ENCODE results near the gene COPB1.

The COPB1 gene

GRCh38 chr11:14424096-14424495 is 75.5 kb downstream of the COPB1 start:
- DNase-seq, result no peak

- no peak for DNase-seq
Measured at GRCh38 chr11:14423633-14424032, 76.0 kb downstream of the COPB1 start.

GRCh38 chr11:14422814-14423182 is 76.8 kb downstream of the COPB1 start:
- no peak for DNase-seq

- DNase-seq, result no peak
Measured at GRCh38 chr11:14422052-14422813, 77.4 kb downstream of the COPB1 start.

GRCh38 chr11:14420223-14420622 is 79.4 kb downstream of the COPB1 start:
- DNase-seq, result no peak

GRCh38 chr11:14418801-14419417 is 80.7 kb downstream of the COPB1 start:
- DNase-seq, result no peak

- no peak for DNase-seq
Measured at GRCh38 chr11:14417617-14418374, 81.8 kb downstream of the COPB1 start.

GRCh38 chr11:14417186-14417585 is 82.4 kb downstream of the COPB1 start:
- DNase-seq, result no peak

- DNase-seq, result no peak
Measured at GRCh38 chr11:14414470-14415461, 84.8 kb downstream of the COPB1 start.

- DNase-seq, result no peak
Measured at GRCh38 chr11:14413307-14414069, 86.1 kb downstream of the COPB1 start.

- no peak for DNase-seq
Measured at GRCh38 chr11:14411818-14412217, 87.8 kb downstream of the COPB1 start.

- DNase-seq, result no peak
Measured at GRCh38 chr11:14409891-14410290, 89.7 kb downstream of the COPB1 start.

- no peak for DNase-seq
Measured at GRCh38 chr11:14408612-14409011, 91.0 kb downstream of the COPB1 start.

Data from SIG-M5 (cell line).